GM12873 (cell line): Measurements from ENCODE around the gene ZCCHC3.

Experiments
- TF ChIP-seq, protein P1 (sequence below): IDR thresholded peaks from 2 replicates; pipeline ENCODE4 v1.5.1; 2012; ENCODE audit warnings: low read depth, mild to moderate bottlenecking, moderate library complexity, low read length, control low read depth; ENCODE audit not compliant: insufficient read depth; ENCODE audit errors: missing control alignments

The ZCCHC3 gene

GRCh38 chr20:298776-299391 lies 1.5 kb downstream of the ZCCHC3 start:
- TF ChIP-seq, protein P1, sequence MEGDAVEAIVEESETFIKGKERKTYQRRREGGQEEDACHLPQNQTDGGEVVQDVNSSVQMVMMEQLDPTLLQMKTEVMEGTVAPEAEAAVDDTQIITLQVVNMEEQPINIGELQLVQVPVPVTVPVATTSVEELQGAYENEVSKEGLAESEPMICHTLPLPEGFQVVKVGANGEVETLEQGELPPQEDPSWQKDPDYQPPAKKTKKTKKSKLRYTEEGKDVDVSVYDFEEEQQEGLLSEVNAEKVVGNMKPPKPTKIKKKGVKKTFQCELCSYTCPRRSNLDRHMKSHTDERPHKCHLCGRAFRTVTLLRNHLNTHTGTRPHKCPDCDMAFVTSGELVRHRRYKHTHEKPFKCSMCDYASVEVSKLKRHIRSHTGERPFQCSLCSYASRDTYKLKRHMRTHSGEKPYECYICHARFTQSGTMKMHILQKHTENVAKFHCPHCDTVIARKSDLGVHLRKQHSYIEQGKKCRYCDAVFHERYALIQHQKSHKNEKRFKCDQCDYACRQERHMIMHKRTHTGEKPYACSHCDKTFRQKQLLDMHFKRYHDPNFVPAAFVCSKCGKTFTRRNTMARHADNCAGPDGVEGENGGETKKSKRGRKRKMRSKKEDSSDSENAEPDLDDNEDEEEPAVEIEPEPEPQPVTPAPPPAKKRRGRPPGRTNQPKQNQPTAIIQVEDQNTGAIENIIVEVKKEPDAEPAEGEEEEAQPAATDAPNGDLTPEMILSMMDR: no peak

DNA sequence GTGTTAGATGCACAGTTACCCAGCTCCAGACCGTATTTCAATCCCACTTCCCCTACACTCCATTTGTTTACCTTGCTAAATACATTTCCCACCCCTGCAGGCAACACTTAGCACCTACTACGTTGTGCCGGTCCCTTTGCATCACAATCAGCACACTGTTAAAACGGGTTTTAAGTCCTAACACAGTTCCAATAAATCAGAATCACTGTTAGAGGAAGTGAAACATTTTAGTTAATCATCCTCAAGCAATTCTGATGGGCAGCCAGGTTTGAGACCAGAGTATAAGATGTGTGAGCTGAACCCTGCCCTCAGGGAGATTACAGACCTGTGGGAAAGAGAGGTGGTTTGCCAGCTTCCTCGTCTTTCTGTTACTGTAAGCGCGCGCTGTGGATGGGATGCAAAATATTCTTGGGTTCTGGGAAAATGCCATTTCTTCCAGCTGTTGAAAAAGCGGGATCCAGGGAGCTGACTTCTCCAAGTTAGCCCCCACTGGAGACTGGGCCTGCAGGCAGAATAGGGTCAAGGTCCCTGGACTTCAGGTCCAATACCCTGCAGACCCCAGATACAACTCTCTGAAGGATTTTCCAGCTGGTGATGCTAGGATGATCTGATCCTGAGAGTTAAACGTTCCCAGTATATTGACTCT lies 3.1 kb downstream of the ZCCHC3 start:
- TF ChIP-seq, protein P1: no peak

GRCh38 chr20:301886-302848 lies 4.8 kb downstream of the ZCCHC3 start:
- TF ChIP-seq, protein P1: no peak

DNA sequence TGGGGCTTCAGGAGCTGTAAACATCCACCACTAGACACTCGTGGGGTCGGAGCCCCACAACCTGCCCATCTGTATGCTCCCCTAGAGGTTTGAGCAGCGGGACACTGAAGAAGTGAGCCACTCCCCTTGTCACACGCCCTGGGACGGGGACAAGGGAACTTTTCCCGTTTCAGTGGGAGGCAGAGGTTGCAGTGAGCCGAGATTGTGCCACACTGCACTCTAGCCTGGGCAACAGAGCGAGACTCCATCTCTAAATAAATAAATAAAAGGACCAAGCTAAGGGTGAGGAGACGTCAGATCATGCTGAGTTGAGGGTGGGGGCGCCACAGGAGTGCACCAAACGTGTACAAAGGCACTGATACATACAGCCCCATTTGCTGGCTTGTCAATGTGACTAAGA lies 8.4 kb downstream of the ZCCHC3 start:
- TF ChIP-seq, protein P1: no peak

DNA sequence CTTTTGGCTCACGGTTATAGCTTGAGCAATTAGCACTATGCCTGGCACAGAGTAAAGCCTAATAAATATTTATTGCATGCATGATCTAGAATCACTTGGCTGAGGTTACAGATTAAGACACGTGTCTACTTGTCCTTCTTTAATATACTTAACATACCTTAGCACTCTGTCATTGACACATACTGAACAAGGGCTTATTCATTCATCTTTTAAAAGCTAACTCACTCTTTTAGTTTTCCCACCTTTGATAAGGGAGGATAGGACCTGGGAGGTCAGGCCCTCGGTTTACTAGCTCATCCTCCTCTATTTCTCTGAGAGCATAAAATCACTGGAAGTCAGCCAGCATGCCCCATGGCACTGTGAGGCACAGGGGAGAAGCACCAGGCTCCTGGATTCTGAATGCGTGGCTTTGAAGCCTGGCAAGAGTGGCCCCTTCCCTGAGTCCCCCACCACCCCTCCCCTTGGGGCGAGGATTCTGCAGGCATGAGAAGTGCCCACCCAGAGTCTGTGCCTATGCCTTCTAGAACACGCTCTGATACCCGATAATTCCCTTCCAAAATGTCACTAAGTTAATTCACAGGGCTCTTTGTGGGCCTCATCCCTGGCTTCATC lies 11.2 kb downstream of the ZCCHC3 start:
- TF ChIP-seq, protein P1: no peak

- TF ChIP-seq, protein P1: no peak
These were observed 12.0 kb downstream of the ZCCHC3 start for GRCh38 chr20:309306-309840.
